HG03439 (cell line): ENCODE measurements around the gene NNT.
"Not testable (repeated sequence)": the region's sequence is repeated elsewhere in the genome, so short reads cannot be mapped to it uniquely, and the experiment has no call there.

Experiments
- ATAC-seq: cut with Tn5 transposase; IDR thresholded peaks from one replicate; pipeline ENCODE4 v1.9.1; 2021; ENCODE audit warnings: mild to moderate bottlenecking, moderate library complexity; ENCODE audit not compliant: unreplicated experiment

Gene NNT

GRCh38 chr5:43701227-43701626 lies 98.2 kb downstream of the NNT start:
- ATAC-seq: no peak

GRCh38 chr5:43702293-43702692 lies 99.3 kb downstream of the NNT start:
- no peak for ATAC-seq

GRCh38 chr5:43702815-43703214 lies 99.8 kb downstream of the NNT start:
- no peak for ATAC-seq

- no peak for ATAC-seq
Measured at GRCh38 chr5:43704243-43704642, 101.3 kb downstream of the NNT start.

- not testable (repeated sequence) for ATAC-seq
Measured at GRCh38 chr5:43706576-43706975, 103.6 kb downstream of the NNT start.

- no peak for ATAC-seq
Measured at GRCh38 chr5:43711496-43711895, 108.5 kb downstream of the NNT start.

GRCh38 chr5:43712081-43712480 lies 109.1 kb downstream of the NNT start:
- no peak for ATAC-seq

- ATAC-seq: not testable (repeated sequence)
Measured at GRCh38 chr5:43719783-43720182, 116.8 kb downstream of the NNT start.

GRCh38 chr5:43728581-43728980 lies 125.6 kb downstream of the NNT start:
- ATAC-seq: no peak

GRCh38 chr5:43729846-43730478 lies 127.0 kb downstream of the NNT start:
- no peak for ATAC-seq

GRCh38 chr5:43730832-43731342 lies 127.9 kb downstream of the NNT start:
- no peak for ATAC-seq

GRCh38 chr5:43731573-43731972 lies 128.6 kb downstream of the NNT start:
- ATAC-seq: no peak

- ATAC-seq: not testable (repeated sequence)
Measured at GRCh38 chr5:43745923-43746548, 143.1 kb downstream of the NNT start.

GRCh38 chr5:43750809-43751208 lies 147.8 kb downstream of the NNT start:
- no peak for ATAC-seq

GRCh38 chr5:43753069-43753468 lies 150.1 kb downstream of the NNT start:
- no peak for ATAC-seq
